Endometrial microvascular endothelial cells (primary cell): Measurements from ENCODE around the gene SGIP1. TPM values are rescaled to one million over a fixed set of nuclear protein-coding genes. Genes with fewer than 3 reads are reported as not detected.
"Not testable (repeated sequence)": the region's sequence is repeated elsewhere in the genome, so short reads cannot be mapped to it uniquely, and the experiment has no call there.

Experiments
- in situ Hi-C: cut with HindIII; loops from 2 replicates; pipeline ENCODE4 v1.10.0; 2017; ENCODE audit warnings: low sequenced_read_pairs, low pct_unique_long_range_greater_than_20kb; ENCODE audit errors: inconsistent ontology term
- total RNA-seq: library from RNA; depleted of rRNA; stranded (reverse); fragments of >200 nt; gene quantifications from one replicate; pipeline ENCODE4 v1.2.3, GENCODE V29; 2015; ENCODE audit errors: inconsistent ontology term

Gene SGIP1
- total RNA-seq, 1 donor from 2014 or later: 0.46 TPM

DNA sequence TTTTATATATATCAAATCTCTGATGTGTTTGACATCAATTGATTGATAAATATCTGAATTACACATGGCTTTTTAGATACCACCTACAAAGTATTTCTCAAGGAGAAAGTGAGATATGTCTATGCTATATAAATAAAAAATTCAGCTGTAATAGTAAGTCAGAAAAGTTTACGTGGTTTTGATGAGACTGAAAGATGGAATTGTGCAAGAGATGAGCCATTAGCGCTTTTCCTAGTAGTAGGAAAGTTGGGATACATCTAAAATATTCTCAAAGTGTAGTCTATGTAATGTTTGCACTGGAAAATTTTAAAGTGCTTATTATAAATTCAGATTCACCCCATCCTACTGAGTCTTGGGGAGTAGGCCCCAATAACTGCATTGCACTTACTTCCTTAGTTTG is 49.1 kb downstream of the SGIP1 start:
- in situ Hi-C loops: no loop called here

DNA sequence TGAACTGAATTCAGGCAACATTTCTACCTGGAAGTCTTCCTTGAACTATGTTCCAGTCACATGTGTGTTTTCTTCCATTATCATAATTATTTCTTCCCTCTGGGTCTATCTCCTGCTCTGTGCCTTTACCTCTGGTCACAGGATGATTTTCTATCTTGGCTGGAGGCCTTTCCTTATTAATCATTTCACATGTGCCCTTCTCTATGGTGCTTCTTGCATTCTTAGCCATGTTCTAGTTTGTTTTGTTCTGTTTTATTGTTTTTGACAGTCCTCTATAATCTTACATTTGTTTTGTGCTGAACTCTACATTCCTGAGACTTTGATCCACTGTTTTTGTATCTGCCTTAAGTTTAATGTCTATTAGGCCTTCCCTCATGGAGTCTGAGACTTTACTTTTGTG is 51.0 kb downstream of the SGIP1 start:
- in situ Hi-C loops: no loop called here

DNA sequence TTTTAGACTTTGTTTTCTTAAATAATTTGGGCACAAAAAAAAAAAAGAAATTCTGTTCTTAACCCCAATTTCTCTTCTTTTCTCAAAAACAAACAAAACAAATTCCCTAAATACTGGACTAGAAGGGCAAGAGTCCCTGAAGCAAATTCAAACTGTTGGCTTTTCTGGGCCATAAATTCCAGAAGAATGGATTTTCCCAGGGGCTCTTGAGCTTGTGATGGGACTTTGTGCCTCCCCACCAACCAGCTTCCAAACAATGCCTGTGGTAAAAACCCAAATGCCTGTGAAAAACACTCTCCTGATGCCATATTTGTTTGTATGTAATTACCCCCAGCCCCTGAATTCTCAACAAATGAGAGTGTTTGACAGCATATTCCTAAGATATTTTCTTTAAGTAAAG is 55.4 kb downstream of the SGIP1 start:
- in situ Hi-C loops: no loop called here

DNA sequence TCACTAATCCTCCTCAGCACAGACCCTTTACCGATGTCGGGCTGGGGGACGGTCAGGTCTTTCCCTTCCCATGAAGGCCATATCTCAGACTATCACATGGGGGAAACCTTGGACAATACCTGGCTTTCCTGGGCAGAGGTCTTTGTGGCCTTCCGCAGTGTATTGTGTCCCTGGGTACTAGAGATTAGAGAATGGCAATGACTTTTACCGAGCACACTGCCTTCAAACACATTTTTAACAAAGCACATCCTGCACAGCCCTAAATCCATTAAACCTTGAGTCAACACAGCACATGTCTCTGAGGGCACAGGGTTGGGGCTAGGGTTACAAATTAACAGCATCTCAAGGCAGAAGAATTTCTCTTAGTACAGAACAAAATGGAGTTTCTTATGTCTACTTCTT is 58.2 kb downstream of the SGIP1 start:
- in situ Hi-C loops: not testable (repeated sequence)

DNA sequence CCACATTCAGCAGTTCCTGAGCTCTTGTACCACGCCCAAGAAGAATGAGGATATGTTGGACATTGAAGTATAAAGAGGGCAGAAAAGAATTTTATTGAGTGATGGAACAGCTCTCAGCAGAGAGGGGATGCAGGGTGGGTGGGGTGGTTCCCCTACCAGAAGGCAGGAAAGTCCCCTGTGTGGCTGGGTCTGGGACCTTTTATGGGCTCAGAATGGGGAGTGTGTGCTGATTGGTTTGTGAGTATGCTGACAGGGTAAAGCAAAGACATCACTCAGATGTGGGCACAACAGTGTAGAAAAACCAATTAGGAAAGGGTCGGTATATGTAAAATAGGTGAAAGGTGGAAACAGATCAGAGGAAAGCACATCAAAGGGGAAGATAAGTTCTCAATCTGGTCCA is 62.2 kb downstream of the SGIP1 start:
- in situ Hi-C loops: no loop called here

DNA sequence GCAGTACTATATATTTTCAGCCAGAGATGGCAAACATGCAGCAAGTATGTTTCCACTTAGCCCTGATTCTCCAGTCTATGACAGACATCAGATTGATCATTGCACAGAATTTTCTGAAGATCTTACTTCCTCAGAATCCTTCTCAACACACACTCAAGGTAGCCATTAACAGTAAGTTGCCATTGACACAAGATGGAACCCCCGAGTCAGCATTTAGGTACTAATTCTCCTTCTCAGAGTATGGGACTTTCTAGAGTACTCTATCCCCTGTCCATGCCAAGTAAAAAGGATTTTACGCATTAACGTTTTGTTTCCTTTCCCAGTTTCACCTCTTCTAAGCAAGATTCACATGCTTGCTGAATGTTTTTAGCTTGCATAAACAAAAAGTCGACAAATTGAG is 63.5 kb downstream of the SGIP1 start:
- in situ Hi-C loops: no loop called here

DNA sequence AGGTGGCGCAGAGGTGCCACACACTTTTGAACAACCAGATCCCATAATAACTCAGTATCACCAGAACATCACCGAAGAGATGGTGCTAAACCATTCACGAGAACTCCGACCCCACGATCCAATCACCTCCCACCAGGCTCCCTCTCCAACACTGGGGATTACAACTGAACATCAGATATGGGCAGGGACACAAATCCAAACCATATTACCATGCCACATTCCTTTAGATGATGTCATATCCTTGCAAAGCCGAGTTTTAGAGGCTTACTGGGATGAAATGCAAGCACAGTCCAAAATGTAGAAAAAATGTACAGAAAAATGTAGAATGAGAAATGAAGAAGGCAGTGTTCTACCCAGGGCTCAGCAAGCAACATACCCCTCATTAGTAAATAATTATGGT is 64.7 kb downstream of the SGIP1 start:
- in situ Hi-C loops: no loop called here

DNA sequence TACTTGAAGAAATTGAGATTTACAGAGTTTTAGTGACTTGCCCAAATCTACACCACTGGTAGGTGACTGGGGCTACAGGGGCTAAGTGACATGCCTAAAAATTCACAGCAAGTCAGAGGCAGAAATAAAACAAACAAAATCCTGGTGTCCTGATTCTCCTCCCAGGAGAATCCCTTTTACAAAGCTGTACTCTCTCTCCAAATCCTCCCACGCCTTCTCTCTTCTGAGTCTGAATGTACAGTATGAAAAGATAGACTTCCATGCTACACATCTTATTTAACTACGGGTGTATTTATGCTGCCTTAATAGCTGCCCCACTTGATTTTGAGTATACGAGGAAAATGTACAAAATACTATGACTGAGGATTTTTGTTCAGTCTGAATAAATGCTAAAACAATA is 65.4 kb downstream of the SGIP1 start:
- in situ Hi-C loops: no loop called here

DNA sequence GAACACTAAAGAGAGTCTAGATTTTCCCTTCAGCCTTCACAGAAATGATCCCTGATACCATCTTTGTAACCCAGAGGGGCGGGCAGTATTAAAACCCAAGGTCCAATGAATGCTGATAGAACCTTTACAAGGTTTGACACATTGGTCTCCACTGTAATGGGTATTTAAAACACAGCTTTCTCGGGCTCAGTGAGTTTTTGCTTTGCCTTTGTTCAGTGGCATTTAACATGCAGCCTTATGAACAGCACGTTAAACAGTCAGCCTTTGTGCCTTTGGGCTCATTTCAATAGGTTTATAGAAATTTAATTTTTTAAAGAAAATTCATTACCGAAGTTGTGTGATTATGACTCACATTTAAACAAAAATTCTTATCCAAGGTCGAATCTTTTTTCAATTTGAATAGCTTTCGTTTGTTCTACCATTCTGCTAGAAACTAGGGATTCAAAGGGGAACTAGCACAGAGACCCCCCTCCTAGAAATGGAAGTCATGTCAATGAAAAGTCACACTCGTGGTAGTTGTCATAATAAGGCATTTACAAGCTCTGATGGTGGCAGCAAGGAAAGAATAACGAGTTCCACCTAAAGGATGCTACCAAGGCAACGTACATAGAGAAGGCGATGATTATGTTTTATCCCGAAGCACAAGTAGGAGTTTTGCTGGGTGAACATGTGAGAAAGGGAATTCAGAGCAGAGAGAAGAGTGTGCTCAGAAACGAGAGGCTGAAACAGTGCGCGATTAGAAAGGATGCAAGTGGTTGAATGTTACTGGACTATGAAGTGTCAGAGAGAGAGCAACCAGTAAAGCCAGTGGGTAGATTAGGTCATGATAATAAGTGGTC is 66.2 kb downstream of the SGIP1 start:
- in situ Hi-C loops: no loop called here

DNA sequence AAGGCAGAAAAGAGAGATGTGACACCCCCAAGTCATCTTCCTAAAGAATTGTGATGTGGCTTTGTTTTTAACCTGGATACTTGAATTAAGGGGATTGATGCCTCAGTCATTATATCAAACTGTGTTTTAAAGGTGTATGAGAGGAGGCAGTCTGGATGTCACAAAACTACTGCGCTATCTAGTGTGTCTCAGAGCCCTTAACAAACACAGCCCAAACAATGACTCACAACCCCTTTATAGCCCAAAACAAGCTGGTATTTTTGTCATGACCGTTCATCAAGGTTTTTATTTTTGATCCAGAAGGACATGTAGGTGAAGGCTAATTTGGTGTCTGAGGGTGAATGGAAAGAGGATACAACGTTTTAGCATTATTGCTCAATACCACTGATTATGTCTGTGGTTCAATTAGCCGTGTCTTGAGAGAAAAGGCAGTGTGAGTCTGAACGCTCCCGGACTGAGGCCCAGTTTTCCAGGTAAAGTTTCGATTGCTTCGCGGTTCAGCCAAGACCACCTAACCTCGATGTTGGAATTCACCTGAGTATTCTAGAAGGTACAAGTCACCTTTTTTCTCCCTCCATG is 71.6 kb downstream of the SGIP1 start:
- in situ Hi-C loops: no loop called here

DNA sequence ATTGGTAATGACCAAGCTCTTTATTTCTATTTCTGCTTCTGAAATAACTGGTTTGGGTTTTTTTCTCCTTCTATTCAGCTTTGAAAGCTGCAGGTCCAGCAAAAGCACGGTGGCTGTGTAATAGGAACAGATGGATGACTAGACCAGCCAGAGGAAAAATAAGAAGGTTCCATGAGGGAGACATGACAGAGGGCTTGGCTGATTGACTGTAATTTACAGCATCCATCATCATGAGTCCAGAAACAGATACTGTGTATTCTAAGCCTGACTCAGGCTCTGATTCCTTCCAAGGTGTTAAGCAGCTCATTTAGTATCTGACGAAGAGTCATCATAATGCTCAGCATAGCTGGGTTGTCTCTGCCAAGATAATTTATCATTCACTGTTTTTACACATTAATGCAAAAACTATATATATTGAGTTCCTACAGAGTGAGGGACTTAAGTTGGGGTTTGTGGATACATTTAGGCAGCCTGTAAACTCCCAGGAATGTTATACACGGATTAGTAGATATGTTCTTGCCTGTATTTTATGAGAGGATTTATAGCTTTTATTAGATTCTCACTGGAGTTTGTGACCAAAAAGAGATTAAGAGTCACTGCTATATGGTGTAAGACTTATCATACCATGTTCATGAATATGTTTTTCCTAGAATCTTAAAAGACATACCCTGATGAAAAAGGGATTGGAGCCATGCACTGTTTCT is 72.6 kb downstream of the SGIP1 start:
- in situ Hi-C loops: no loop called here

DNA sequence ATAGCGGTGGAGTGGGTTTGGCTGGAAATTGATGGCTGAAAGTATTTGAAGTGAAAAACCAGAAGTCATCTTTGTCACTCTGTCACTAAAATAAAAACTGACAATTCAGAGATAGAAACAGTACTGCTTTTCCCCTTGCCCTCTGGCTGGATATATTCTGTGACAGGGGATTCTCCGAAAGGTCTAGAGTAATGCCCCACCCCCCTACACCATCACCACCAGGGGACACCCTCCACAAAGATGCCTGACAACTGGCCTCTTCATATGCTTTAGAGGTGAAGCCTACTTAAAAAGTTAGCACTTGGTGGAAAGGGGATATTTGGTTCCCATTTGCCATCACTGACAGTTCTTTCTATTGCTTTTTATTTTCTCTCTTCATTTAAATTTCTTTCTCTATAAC is 73.5 kb downstream of the SGIP1 start:
- in situ Hi-C loops: no loop called here

DNA sequence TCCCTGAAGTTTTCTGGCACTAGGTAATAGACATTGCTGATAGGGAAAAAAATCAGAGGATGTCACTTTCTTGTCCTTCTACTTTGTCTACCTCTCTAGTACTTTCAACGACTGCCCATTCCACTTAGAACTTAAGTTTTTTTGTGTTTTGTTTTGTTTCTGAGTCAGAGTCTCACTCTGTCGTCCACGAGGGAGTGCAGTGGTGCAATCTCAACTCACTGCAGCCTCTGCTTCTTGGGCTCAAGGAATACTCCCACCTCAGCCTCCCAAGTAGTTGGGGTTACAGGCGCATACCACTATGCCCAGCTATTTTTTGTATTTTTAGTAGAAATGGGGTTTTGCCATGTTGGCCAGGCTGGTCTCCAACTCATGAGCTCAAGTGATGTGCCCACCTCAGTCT is 79.2 kb downstream of the SGIP1 start:
- in situ Hi-C loops: no loop called here

DNA sequence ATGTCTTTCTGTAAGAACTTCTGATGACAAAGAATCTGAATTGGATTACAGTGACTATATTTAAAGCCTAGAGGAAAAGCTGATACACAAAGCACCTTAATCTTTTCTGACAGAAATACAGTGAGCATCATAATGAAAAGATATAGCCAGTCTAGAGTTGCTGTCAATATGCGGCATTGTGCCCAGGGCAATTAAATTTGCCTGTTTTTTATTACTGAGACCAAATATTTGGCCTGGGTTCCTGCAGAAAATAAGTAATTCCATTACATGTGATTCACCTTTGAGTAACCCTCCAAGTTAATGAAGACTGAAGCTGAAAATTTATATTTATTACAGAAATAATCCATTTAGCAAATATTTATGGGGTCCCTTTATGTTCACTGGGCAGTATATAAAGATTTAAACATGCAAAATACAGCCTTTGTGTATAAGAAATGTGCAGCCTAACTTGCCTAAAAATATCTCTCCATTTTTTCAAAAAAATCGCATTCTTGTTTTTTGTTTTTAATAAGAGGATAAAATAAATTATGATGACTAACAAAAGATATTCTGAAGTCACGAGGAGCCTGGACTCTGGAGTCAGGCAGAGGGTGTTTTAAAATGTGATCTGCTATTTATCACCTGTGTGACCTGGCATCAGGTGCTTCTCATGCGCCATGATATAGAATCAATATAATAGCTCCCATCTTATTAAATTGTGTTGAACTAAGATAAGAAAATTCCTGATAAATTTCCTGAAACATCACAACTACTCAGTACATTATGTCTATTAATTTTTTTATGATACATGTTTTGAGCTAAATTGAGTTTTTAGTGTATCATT is 83.6 kb downstream of the SGIP1 start:
- in situ Hi-C loops: no loop called here

DNA sequence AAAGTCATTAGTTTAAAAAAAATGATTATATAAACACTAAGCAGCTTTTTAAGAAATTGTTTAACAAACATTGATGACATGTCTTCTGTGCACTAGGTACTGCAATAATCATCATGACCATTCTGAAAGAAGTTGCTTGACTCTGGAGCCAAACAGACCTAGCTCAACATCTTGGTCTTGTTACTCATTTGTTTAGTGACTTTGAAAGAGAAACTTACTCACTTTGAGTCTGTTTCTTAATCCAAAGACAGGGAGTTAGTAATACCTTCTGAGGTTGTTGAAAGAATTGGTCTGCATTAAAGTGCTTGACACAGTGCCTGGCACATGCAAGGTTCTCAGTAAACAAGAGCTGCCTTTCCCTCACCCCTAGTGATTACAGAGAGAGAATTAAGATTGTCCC is 84.4 kb downstream of the SGIP1 start:
- in situ Hi-C loops: no loop called here

DNA sequence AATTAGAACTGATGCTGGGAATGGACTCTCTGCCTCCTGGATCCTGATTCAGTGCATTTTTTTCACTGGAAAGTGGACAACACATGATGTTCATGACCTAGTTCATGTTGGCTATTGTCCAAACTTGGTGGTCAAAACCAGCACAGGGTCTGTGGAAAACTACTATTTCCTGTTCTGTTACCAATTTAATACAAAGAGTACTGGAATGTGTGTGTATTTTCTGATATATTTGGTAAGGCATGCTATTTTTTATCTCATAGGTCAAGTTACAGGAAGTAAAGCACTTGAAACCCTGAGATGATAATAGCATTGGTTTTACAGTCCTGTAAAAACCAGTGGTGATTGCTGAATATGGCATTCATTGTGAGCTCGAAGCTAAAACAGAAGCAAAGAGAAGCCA is 89.9 kb downstream of the SGIP1 start:
- in situ Hi-C loops: no loop called here

DNA sequence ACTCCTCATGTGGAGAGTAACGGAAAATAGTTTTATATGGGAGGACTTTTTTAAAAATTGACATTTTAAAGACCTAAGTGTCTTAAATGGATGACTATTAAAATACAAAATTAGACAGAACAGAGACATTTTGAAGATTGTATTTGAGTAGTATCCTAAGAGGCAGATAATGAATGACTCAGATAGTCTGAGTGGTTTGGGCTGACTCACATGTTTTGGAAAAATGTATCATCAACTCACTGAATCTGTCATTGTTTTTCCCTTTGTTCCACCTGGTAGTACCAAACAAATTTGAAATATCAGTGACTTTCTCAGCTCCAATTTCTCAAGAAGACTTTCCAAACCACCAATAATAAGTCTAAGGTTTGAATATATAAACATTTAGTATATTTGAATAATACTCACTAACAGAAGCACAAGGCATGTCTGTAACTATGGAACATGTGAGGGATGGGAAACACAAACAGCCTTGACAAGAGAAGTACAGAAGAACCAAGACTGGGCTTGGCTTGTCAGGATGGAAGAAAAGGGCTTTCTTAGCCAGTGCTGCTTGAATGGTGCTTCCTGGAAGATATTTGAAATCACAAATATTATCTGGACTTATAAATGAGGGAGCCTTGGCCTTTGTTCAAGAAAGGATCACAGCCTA is 90.6 kb downstream of the SGIP1 start:
- in situ Hi-C loops: no loop called here

DNA sequence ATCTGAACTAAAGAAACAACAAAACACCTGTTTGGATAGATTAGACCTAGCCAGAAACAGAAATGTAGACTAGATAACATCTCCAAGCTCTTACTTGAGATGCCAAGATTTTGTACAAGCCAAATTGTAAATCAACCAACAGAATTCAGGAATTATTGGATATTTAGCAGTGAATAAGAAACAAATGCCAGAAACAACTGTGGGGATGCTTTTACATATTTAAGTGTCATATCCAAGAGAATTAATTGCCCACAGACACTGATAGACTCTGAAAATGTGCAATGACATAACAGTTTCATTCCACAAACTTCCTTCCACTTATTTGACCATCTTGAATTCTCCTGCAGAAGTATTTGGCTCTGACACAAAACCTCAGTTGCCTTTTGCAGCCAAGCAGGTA is 92.3 kb downstream of the SGIP1 start:
- in situ Hi-C loops: no loop called here

DNA sequence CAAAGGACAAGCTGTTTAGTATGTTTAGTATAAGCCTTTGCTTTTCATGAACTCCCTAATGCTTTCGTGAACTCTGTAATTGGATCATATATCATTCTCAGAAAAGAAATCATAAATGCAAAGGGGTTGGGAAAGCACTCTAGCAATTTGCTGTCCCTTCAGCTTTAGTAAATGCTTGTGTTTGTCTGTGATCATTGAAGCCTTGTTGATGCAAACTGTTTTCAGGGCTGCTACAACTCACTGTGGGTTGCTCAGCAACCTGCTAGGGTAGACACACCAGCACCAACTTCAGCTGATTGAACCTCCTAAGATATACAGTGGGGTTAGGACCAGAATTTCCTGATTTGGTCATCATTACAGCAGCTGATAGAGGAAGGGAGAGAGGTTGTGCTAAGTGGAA is 95.0 kb downstream of the SGIP1 start:
- in situ Hi-C loops: no loop called here
